Stimulated activated memory B cell treated with anti-CD40 and anti-IgM and Interleukin-4, amounts not matched to agents 10 μg/mL and 1 μg/mL and 100 μg/mL, for 72 hours (primary cell): Measurements from ENCODE around the gene C1orf21.
A peak's percentile ranks its signal among the peaks of the same experiment; 100 is the strongest.

Source experiments
- ATAC-seq: fragments of 150-1000 bp; cut with Tn5 transposase; 2 replicates; pipeline ENCODE4 v1.10.0; 2021
- H3K27ac Mint-ChIP-seq: one replicate; pipeline ENCODE4 v1.8.0; 2022; ENCODE audit warnings: mild to moderate bottlenecking, mixed read lengths
- H3K27me3 Mint-ChIP-seq: one replicate; pipeline ENCODE4 v1.8.0; 2022; ENCODE audit warnings: mixed read lengths
- H3K36me3 Mint-ChIP-seq: one replicate; pipeline ENCODE4 v1.8.0; 2022; ENCODE audit warnings: mixed read lengths
- H3K4me1 Mint-ChIP-seq: one replicate; pipeline ENCODE4 v1.8.0; 2022; ENCODE audit warnings: mixed read lengths
- H3K4me3 Mint-ChIP-seq: one replicate; pipeline ENCODE4 v1.8.0; 2022; ENCODE audit warnings: mild to moderate bottlenecking, moderate library complexity, mixed read lengths
- H3K9me3 Mint-ChIP-seq: one replicate; pipeline ENCODE4 v1.8.0; 2022; ENCODE audit warnings: mixed read lengths

C1orf21 gene

GRCh38 chr1:184471686-184472085 is 84.9 kb downstream of the C1orf21 start:
- no peaks in the 10 kb centered on the region for H3K36me3 Mint-ChIP-seq
- H3K4me1 Mint-ChIP-seq = no peaks in the 10 kb centered on the region
- H3K4me3 Mint-ChIP-seq = no peak overlapping the region
- H3K27me3 Mint-ChIP-seq = peaks cover 9% of the 10 kb centered on the region
- no peak for ATAC-seq
- peaks cover 3% of the 10 kb centered on the region for H3K9me3 Mint-ChIP-seq
- no peak overlapping the region for H3K27ac Mint-ChIP-seq

- H3K4me3 Mint-ChIP-seq = no peak overlapping the region
- peaks cover 9% of the 10 kb centered on the region for H3K27me3 Mint-ChIP-seq
- H3K4me1 Mint-ChIP-seq = no peaks in the 10 kb centered on the region
- H3K27ac Mint-ChIP-seq = no peak overlapping the region
- no peaks in the 10 kb centered on the region for H3K36me3 Mint-ChIP-seq
- no peak for ATAC-seq
- peaks cover 3% of the 10 kb centered on the region for H3K9me3 Mint-ChIP-seq
These were observed 85.3 kb downstream of the C1orf21 start for GRCh38 chr1:184472136-184472535.

GRCh38 chr1:184473176-184473966 is 86.5 kb downstream of the C1orf21 start:
- no peaks in the 10 kb centered on the region for H3K27me3 Mint-ChIP-seq
- no peak overlapping the region for H3K4me3 Mint-ChIP-seq
- H3K27ac Mint-ChIP-seq = no peak overlapping the region
- ATAC-seq = no peak
- H3K4me1 Mint-ChIP-seq = no peaks in the 10 kb centered on the region
- H3K9me3 Mint-ChIP-seq = peaks cover 3% of the 10 kb centered on the region
- no peaks in the 10 kb centered on the region for H3K36me3 Mint-ChIP-seq

GRCh38 chr1:184476187-184476586 is 89.4 kb downstream of the C1orf21 start:
- Mint-ChIP-seq H3K4me3 (no peak overlapping the region), H3K4me1 (no peaks in the 10 kb centered on the region), H3K27me3 (no peaks in the 10 kb centered on the region), H3K27ac (no peak overlapping the region), H3K9me3 (peaks cover 3% of the 10 kb centered on the region), H3K36me3 (no peaks in the 10 kb centered on the region)
- no peak for ATAC-seq

GRCh38 chr1:184479435-184480167 is 92.8 kb downstream of the C1orf21 start:
- H3K4me3 Mint-ChIP-seq = no peak overlapping the region
- no peaks in the 10 kb centered on the region for H3K4me1 Mint-ChIP-seq
- H3K27ac Mint-ChIP-seq = no peak overlapping the region
- H3K36me3 Mint-ChIP-seq = no peaks in the 10 kb centered on the region
- H3K27me3 Mint-ChIP-seq = no peaks in the 10 kb centered on the region
- no peak for ATAC-seq
- H3K9me3 Mint-ChIP-seq = peaks cover 2% of the 10 kb centered on the region

- Mint-ChIP-seq H3K36me3 (no peaks in the 10 kb centered on the region), H3K27ac (no peak overlapping the region), H3K4me1 (no peaks in the 10 kb centered on the region), H3K4me3 (no peak overlapping the region), H3K9me3 (no peaks in the 10 kb centered on the region), H3K27me3 (peaks cover 5% of the 10 kb centered on the region)
- no peak for ATAC-seq
These were observed 93.9 kb downstream of the C1orf21 start for GRCh38 chr1:184480736-184481135.

- H3K4me1 Mint-ChIP-seq = no peaks in the 10 kb centered on the region
- H3K9me3 Mint-ChIP-seq = no peaks in the 10 kb centered on the region
- H3K4me3 Mint-ChIP-seq = no peak overlapping the region
- no peak overlapping the region for H3K27ac Mint-ChIP-seq
- peaks cover 6% of the 10 kb centered on the region for H3K27me3 Mint-ChIP-seq
- no peak for ATAC-seq
- no peaks in the 10 kb centered on the region for H3K36me3 Mint-ChIP-seq
These were observed 95.3 kb downstream of the C1orf21 start for GRCh38 chr1:184482136-184482535.

- H3K4me3 Mint-ChIP-seq = no peak overlapping the region
- peaks cover 6% of the 10 kb centered on the region for H3K27me3 Mint-ChIP-seq
- H3K4me1 Mint-ChIP-seq = no peaks in the 10 kb centered on the region
- ATAC-seq = no peak
- no peak overlapping the region for H3K27ac Mint-ChIP-seq
- no peaks in the 10 kb centered on the region for H3K9me3 Mint-ChIP-seq
- H3K36me3 Mint-ChIP-seq = no peaks in the 10 kb centered on the region
These were observed 96.4 kb downstream of the C1orf21 start for GRCh38 chr1:184483101-184483683.

- no peak overlapping the region for H3K4me3 Mint-ChIP-seq
- no peaks in the 10 kb centered on the region for H3K9me3 Mint-ChIP-seq
- H3K27ac Mint-ChIP-seq = no peak overlapping the region
- ATAC-seq = no peak
- no peaks in the 10 kb centered on the region for H3K4me1 Mint-ChIP-seq
- H3K36me3 Mint-ChIP-seq = no peaks in the 10 kb centered on the region
- H3K27me3 Mint-ChIP-seq = peaks cover 6% of the 10 kb centered on the region
These were observed 99.2 kb downstream of the C1orf21 start for GRCh38 chr1:184485751-184486723.

GRCh38 chr1:184486761-184487445 is 100.1 kb downstream of the C1orf21 start:
- H3K27me3 Mint-ChIP-seq = peaks cover 6% of the 10 kb centered on the region
- H3K9me3 Mint-ChIP-seq = no peaks in the 10 kb centered on the region
- ATAC-seq = no peak
- H3K36me3 Mint-ChIP-seq = no peaks in the 10 kb centered on the region
- H3K27ac Mint-ChIP-seq = no peak overlapping the region
- H3K4me1 Mint-ChIP-seq = peaks cover 2% of the 10 kb centered on the region
- no peak overlapping the region for H3K4me3 Mint-ChIP-seq

- Mint-ChIP-seq H3K4me1 (peaks cover 9% of the 10 kb centered on the region), H3K27ac (no peak overlapping the region), H3K36me3 (no peaks in the 10 kb centered on the region), H3K27me3 (peaks cover 6% of the 10 kb centered on the region), H3K9me3 (no peaks in the 10 kb centered on the region), H3K4me3 (no peak overlapping the region)
- ATAC-seq = no peak
These were observed 100.8 kb downstream of the C1orf21 start for GRCh38 chr1:184487531-184488193.

- ATAC-seq = no peak
- H3K27me3 Mint-ChIP-seq = peaks cover 17% of the 10 kb centered on the region
- no peak overlapping the region for H3K27ac Mint-ChIP-seq
- H3K4me1 Mint-ChIP-seq = peaks cover 9% of the 10 kb centered on the region
- H3K9me3 Mint-ChIP-seq = no peaks in the 10 kb centered on the region
- no peaks in the 10 kb centered on the region for H3K36me3 Mint-ChIP-seq
- H3K4me3 Mint-ChIP-seq = no peak overlapping the region
These were observed 103.1 kb downstream of the C1orf21 start for GRCh38 chr1:184489908-184490307.

GRCh38 chr1:184492536-184492935 is 105.7 kb downstream of the C1orf21 start:
- H3K4me3 Mint-ChIP-seq = no peak overlapping the region
- peaks cover 11% of the 10 kb centered on the region for H3K27me3 Mint-ChIP-seq
- H3K36me3 Mint-ChIP-seq = no peaks in the 10 kb centered on the region
- H3K4me1 Mint-ChIP-seq = peaks cover 9% of the 10 kb centered on the region
- peak overlapping the region; percentile 29 for H3K27ac Mint-ChIP-seq
- no peaks in the 10 kb centered on the region for H3K9me3 Mint-ChIP-seq
- ATAC-seq = no peak

GRCh38 chr1:184493987-184494388 is 107.2 kb downstream of the C1orf21 start:
- Mint-ChIP-seq H3K4me3 (no peak overlapping the region), H3K27me3 (peaks cover 11% of the 10 kb centered on the region), H3K4me1 (peaks cover 9% of the 10 kb centered on the region), H3K27ac (no peak overlapping the region), H3K9me3 (no peaks in the 10 kb centered on the region), H3K36me3 (no peaks in the 10 kb centered on the region)
- no peak for ATAC-seq
